Transverse colon (tissue), 3 donors: ENCODE data around the gene FOXR1.
"Not testable (repeated sequence)": the region's sequence is repeated elsewhere in the genome, so short reads cannot be mapped to it uniquely, and the experiment has no call there.

Experiments used
- CTCF ChIP-seq, 5 experiments: fragments of 200-600 bp in 3 of 5; fragments of 450-650 bp in 2 of 5; sonication (generic) in 3 of 5; IDR thresholded peaks; 1 replicate in 2 of 5; 2 replicates in 3 of 5; pipeline ENCODE4 v1.5.1; 2016 to 2017; ENCODE audit warnings: antibody characterized with exemption in 5 of 5, inconsistent platforms in 3 of 5, mild to moderate bottlenecking in 2 of 5, moderate library complexity in 1 of 5
- POLR2A ChIP-seq: fragments of 450-650 bp; IDR thresholded peaks from one replicate; pipeline ENCODE4 v1.6.1; 2016; ENCODE audit warnings: antibody characterized with exemption, mild to moderate bottlenecking, moderate library complexity

GRCh38 chr11:119017377-119017776 is 45.8 kb downstream of the FOXR1 start:
- not testable (repeated sequence) for TF ChIP-seq POLR2A; CTCF (IDR thresholded peaks at IDR 0.05)
